Measurements from ENCODE around the gene SLC2A9. TPM values are rescaled to one million over a fixed set of nuclear protein-coding genes. Genes with fewer than 3 reads are reported as not detected.

Gene SLC2A9
- total and polyA plus RNA-seq, 2 of the 8 experiments (the other 6 are each of a cell fraction or from before 2014, with no cell fraction given): 0.20 to 0.26 TPM

DNA sequence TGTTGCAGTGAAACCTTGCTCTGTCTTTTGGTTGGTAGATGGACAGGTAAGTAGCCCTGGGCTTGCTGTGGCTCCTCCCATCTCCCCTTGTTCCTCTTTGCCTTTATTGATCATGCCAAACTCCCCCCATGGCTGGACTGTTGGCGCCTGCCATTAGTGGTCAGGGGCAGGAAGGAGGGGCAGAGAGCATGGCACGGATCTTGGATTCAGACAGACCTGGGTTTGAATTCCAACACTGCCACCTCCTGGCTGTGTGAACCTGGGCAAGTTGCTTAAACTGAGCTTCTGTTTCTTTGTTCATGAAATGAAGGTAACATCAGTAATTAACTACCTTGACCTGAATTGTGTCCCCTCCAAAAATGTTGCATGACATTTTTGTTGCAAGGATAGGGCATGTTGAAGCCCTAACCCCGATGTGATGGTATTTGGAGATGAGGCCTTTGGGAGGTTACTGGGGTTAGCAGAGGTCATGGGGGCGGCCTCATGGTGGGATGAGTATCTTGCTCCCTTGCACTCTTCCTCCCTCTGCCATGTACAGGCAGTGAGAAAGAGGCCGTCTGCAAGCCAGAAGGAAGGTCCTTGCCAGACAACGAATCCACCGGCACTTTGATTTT, 6.0 kb downstream of the SLC2A9 start:
- no peak overlapping the region for H3K27ac ChIP-seq (ENCODE audit: low read depth, low read length)
- H4K20me1 ChIP-seq (replicated peaks in 1 of 2; ENCODE audit: control insufficient read depth in 1 of 2, insufficient read depth in 2 of 2, low read length in 2 of 2): no peaks in the 10 kb centered on the region
- no peak overlapping the region for H4K5ac ChIP-seq (ENCODE audit: insufficient read length, low read depth, low read length)
- peaks cover 0 to 12% (median 4%) of the 10 kb centered on the region in 4 experiments; a peak in 5 of 7 replicates for H3K4me1 ChIP-seq (replicated peaks in 1 of 4; ENCODE audit: control insufficient read depth in 3 of 4, insufficient read depth in 4 of 4, low read length in 3 of 4)
- H4K8ac ChIP-seq (ENCODE audit: extremely low read depth, insufficient read depth, low read length): peak overlapping the region; percentile 22; the same call in 1 of the 2 replicates
- TF ChIP-seq CTBP2 (IDR thresholded peaks at IDR 0.05; ENCODE audit: borderline replicate concordance, insufficient read depth, insufficient read length, low read length) (no peak), POLR2A (IDR thresholded peaks at IDR 0.05; ENCODE audit: control extremely low read depth in 1 of 2, low read depth in 2 of 2, low read length in 2 of 2) (no peak), YY1 (IDR thresholded peaks at IDR 0.05; ENCODE audit: low read depth, low read length) (peak; percentile 68), CEBPB (IDR thresholded peaks at IDR 0.05; ENCODE audit: low read depth, low read length) (0 out of 2 replicates have a peak, but pooled peaks have one; percentile 11), SIN3A (conservative IDR thresholded peaks at IDR 0.05 in 1 of 2, IDR thresholded peaks at IDR 0.05 in 1 of 2; ENCODE audit: low read depth in 1 of 2, low read length in 2 of 2) (0 out of 4 replicates have a peak, but pooled peaks of 1 of the 2 experiments have one; percentile 58), RAD21 (IDR thresholded peaks at IDR 0.05 in 1 of 2, conservative IDR thresholded peaks at IDR 0.05 in 1 of 2; ENCODE audit: low read depth in 2 of 2, low read length in 2 of 2) (peak; percentile 92 to 94)
- TF ChIP-seq, protein P1, sequence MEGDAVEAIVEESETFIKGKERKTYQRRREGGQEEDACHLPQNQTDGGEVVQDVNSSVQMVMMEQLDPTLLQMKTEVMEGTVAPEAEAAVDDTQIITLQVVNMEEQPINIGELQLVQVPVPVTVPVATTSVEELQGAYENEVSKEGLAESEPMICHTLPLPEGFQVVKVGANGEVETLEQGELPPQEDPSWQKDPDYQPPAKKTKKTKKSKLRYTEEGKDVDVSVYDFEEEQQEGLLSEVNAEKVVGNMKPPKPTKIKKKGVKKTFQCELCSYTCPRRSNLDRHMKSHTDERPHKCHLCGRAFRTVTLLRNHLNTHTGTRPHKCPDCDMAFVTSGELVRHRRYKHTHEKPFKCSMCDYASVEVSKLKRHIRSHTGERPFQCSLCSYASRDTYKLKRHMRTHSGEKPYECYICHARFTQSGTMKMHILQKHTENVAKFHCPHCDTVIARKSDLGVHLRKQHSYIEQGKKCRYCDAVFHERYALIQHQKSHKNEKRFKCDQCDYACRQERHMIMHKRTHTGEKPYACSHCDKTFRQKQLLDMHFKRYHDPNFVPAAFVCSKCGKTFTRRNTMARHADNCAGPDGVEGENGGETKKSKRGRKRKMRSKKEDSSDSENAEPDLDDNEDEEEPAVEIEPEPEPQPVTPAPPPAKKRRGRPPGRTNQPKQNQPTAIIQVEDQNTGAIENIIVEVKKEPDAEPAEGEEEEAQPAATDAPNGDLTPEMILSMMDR (IDR thresholded peaks at IDR 0.05; ENCODE audit: control extremely low read depth in 1 of 3, insufficient read depth in 1 of 3, low read depth in 1 of 3, low read length in 3 of 3): peak in 2 of 3 experiments; percentile 89 to 90; a peak in 3 of 4 replicates
- peaks cover 0 to 12% (median 6%) of the 10 kb centered on the region in 4 experiments; a peak in 4 of 7 replicates for H3K27me3 ChIP-seq (replicated peaks in 1 of 4; ENCODE audit: control insufficient read depth in 3 of 4, extremely low read depth in 1 of 4, insufficient read depth in 3 of 4, low read length in 3 of 4)
- 44% methylated on average over 7 of the region's 7 CpGs; no CpG with 5 or more reads in 1 of the 2 experiments for WGBS, 2 experiments (ENCODE audit: extremely low coverage in 1 of 2, insufficient coverage in 1 of 2, insufficient read length in 1 of 2, insufficient replicate concordance in 2 of 2, low coverage in 1 of 2, low lambda C conversion rate in 2 of 2, missing lambda C conversion rate in 1 of 2)
- no peak overlapping the region for H3K18ac ChIP-seq (ENCODE audit: extremely low read depth, low read length)
- no peak overlapping the region; the same call in 1 of the 2 replicates for H2BK15ac ChIP-seq (ENCODE audit: low read length)
- H3K56ac ChIP-seq (replicated peaks; ENCODE audit: insufficient read length, low read depth, low read length): no peak overlapping the region
- H3K4ac ChIP-seq (replicated peaks; ENCODE audit: insufficient read length, low read depth, low read length): peak overlapping the region; percentile 11
- H3K23ac ChIP-seq (ENCODE audit: insufficient read length): no peak overlapping the region
- H3K9me3 ChIP-seq (ENCODE audit: insufficient read depth in 2 of 2, low read depth in 1 of 2, low read length in 1 of 2): no peaks in the 10 kb centered on the region
- H3K9ac ChIP-seq (replicated peaks in 1 of 4; ENCODE audit: extremely low read depth in 1 of 4, low read depth in 3 of 4, low read length in 3 of 4): no peak overlapping the region
- H2BK20ac ChIP-seq (ENCODE audit: low read length): peak overlapping the region; percentile 37; the same call in 1 of the 2 replicates
- DNase-seq (ENCODE audit: low read depth in 1 of 2, low spot score in 2 of 2) (peak; percentile 46 to 74), FAIRE-seq (peak; percentile 78)
- no peak overlapping the region for H2BK120ac ChIP-seq (replicated peaks; ENCODE audit: low read depth, low read length)
- H2AK5ac ChIP-seq (ENCODE audit: low read depth, low read length): no peak overlapping the region
- CTCF ChIA-PET (ENCODE audit: partially characterized antibody): interaction anchor here (0.6 to 9.1 kb wide), 64 partner anchors 8 to 483 kb away, joined by 3 to 211 read pairs (median 6); no protein-coding TSS in a partner anchor
- peak overlapping the region; percentile 89 for H2AFZ ChIP-seq (ENCODE audit: low read length)
- no peak overlapping the region for H4K91ac ChIP-seq (replicated peaks; ENCODE audit: insufficient read length, low read length)
- no peak overlapping the region for H3K4me2 ChIP-seq (ENCODE audit: insufficient read depth in 1 of 2, low read depth in 2 of 2, low read length in 2 of 2)
- H2BK12ac ChIP-seq (ENCODE audit: low read depth, low read length): peak overlapping the region; percentile 60; the same call in 1 of the 2 replicates
- POLR2A ChIA-PET (ENCODE audit: partially characterized antibody): interaction anchor here (0.6 to 0.7 kb wide), 2 partner anchors 102 to 252 kb away, joined by 3 read pairs; no protein-coding TSS in a partner anchor
- H3K79me2 ChIP-seq (ENCODE audit: control insufficient read depth in 1 of 2, insufficient read depth in 2 of 2, low read length in 2 of 2): no peaks in the 10 kb centered on the region
- H2BK5ac ChIP-seq (ENCODE audit: low read depth, low read length): no peak overlapping the region
- no peaks in the 10 kb centered on the region for H3K36me3 ChIP-seq (ENCODE audit: control insufficient read depth in 2 of 4, insufficient read depth in 4 of 4, low read length in 3 of 4)
- 0 out of 2 replicates have a peak, but pooled peaks cover 2% of the 10 kb centered on the region for H3K79me1 ChIP-seq (ENCODE audit: low read depth, low read length)
- H3K4me3 ChIP-seq (ENCODE audit: extremely low read depth in 1 of 4, insufficient read depth in 2 of 4, low read depth in 3 of 4, low read length in 4 of 4): no peak overlapping the region
- H3K14ac ChIP-seq (ENCODE audit: insufficient read length): no peak overlapping the region
- peaks cover 6% of the 10 kb centered on the region; the same call in 1 of the 2 replicates for H3K23me2 ChIP-seq (ENCODE audit: low read depth, low read length)
